K562 (cell line): Measurements from ENCODE around the gene MICU1. TPM values are rescaled to one million over a fixed set of nuclear protein-coding genes. Genes with fewer than 3 reads are reported as not detected.

Experiments used
- ATAC-seq: fragments of 200-7000 bp; cut with Tn5 transposase; 3 replicates; pipeline ENCODE4 v1.9.1; 2020; ENCODE audit warnings: moderate library complexity
- BruUV-seq: library from RNA; stranded (reverse); fragments of 400-500 nt; replicated peaks from 2 replicates; lab custom pipeline; 2021; lab: Mats Ljungman, UMichigan
- CTCF ChIA-PET: fragments of 300-600 bp; formaldehyde crosslinking; extraction: SDS; loops from one replicate; lab custom pipeline; 2021; ENCODE audit warnings: low intra/inter-chr PET ratio; lab: Yijun Ruan, JAX
- POLR2A ChIA-PET: fragments of 300-600, 350-650 bp; sonication (Branson Sonifier 250); formaldehyde crosslinking; extraction: SDS; loops from one replicate; lab custom pipeline; 2021; ENCODE audit warnings: antibody characterized with exemption, inconsistent platforms; lab: Yijun Ruan, JAX
- DNase-seq, 4 experiments: peaks; one replicate each; pipeline versions ENCODE4 v3.0.0 to v3.0.0-alpha.2; 2011 to 2018; ENCODE audit warnings: low spot score in 3 of 4, mixed read lengths in 3 of 4; ENCODE audit errors: extremely low read depth in 1 of 4
- FAIRE-seq: peaks from 2 replicates; lab custom pipeline; 2011; peaks lifted over from hg19 to GRCh38; lab: Jason Lieb, UNC
- H2AFZ ChIP-seq: 2 replicates; pipeline ENCODE4 v1.6.0; 2011; ENCODE audit warnings: low read depth, low read length, control low read depth, inconsistent platforms
- H3K27ac ChIP-seq: fragments of 200-600 bp; 3 replicates; pipeline ENCODE4 v1.8.0; 2011; ENCODE audit warnings: low read depth, mild to moderate bottlenecking, control low read depth, inconsistent platforms, low read length, moderate library complexity, mixed read lengths; ENCODE audit errors: extremely low read depth
- H3K27me3 ChIP-seq, 2 experiments: fragments of 300-600 bp in 1 of 2; 2 replicates in 1 of 2; 3 replicates in 1 of 2; pipeline versions ENCODE4 v1.6.0 to v1.8.0; 2011; ENCODE audit warnings: inconsistent platforms in 2 of 2, low read length in 2 of 2, mild to moderate bottlenecking in 1 of 2, mixed read lengths in 1 of 2, moderate library complexity in 1 of 2; ENCODE audit not compliant: control insufficient read depth in 2 of 2, insufficient read depth in 2 of 2
- H3K36me3 ChIP-seq: fragments of 300-600 bp; 3 replicates; pipeline ENCODE4 v1.8.0; 2011; ENCODE audit warnings: mild to moderate bottlenecking, low read length, inconsistent platforms; ENCODE audit not compliant: control insufficient read depth, insufficient read depth
- H3K4me1 ChIP-seq, 2 experiments: fragments of 200-600 bp in 1 of 2; replicated peaks in 1 of 2; 2 replicates in 1 of 2; 3 replicates in 1 of 2; pipeline versions ENCODE4 v1.5.1 to v1.8.0; 2011; ENCODE audit warnings: inconsistent platforms in 2 of 2, low read length in 2 of 2, mild to moderate bottlenecking in 1 of 2, mixed read lengths in 1 of 2, moderate library complexity in 1 of 2; ENCODE audit not compliant: control insufficient read depth in 2 of 2, insufficient read depth in 2 of 2
- H3K4me2 ChIP-seq: 2 replicates; pipeline ENCODE4 v1.6.1; 2011; ENCODE audit warnings: low read length, control low read depth, inconsistent platforms, mixed read lengths; ENCODE audit not compliant: insufficient read depth
- H3K4me3 ChIP-seq: fragments of 200-600 bp; sonication (generic), shearing (Covaris generic); 2 replicates; pipeline ENCODE4 v1.5.1; 2016; ENCODE audit warnings: control low read depth, inconsistent platforms
- H3K79me2 ChIP-seq: fragments of 200-600 bp; 3 replicates; pipeline ENCODE4 v1.8.0; 2011; ENCODE audit warnings: low read length, inconsistent platforms; ENCODE audit not compliant: control insufficient read depth, insufficient read depth
- H3K9ac ChIP-seq, 2 experiments: 2 replicates each; pipeline versions ENCODE4 v1.6.0 to v1.6.1; 2011; ENCODE audit warnings: low read depth in 2 of 2, low read length in 2 of 2, control low read depth in 1 of 2, inconsistent platforms in 1 of 2, mild to moderate bottlenecking in 1 of 2, mixed read lengths in 1 of 2; ENCODE audit not compliant: insufficient read depth in 1 of 2
- H3K9me1 ChIP-seq: one replicate; pipeline ENCODE4 v1.6.0; 2011; ENCODE audit warnings: inconsistent platforms, mild to moderate bottlenecking, low read length, moderate library complexity; ENCODE audit not compliant: control insufficient read depth, insufficient read depth
- H3K9me3 ChIP-seq: replicated peaks from 2 replicates; pipeline ENCODE4 v1.5.1; 2011; ENCODE audit warnings: low read depth, low read length, inconsistent platforms; ENCODE audit not compliant: control insufficient read depth, insufficient read depth
- H4K20me1 ChIP-seq: replicated peaks from 2 replicates; pipeline ENCODE4 v1.6.1; 2011; ENCODE audit warnings: low read length, inconsistent platforms, mixed read lengths; ENCODE audit not compliant: control insufficient read depth, insufficient read depth
- CSDE1 ChIP-seq, 2 experiments: fragments of 450-650 bp; IDR thresholded peaks; 2 replicates each; pipeline ENCODE4 v1.6.1; 2016; ENCODE audit warnings: mild to moderate bottlenecking in 1 of 2
- DIDO1 ChIP-seq: fragments of 450-650 bp; IDR thresholded peaks from 2 replicates; pipeline ENCODE4 v1.6.1; 2016; ENCODE audit warnings: low read depth, missing biosample characterization, missing genetic modification characterization
- FOSL1 ChIP-seq: fragments of 200-800 bp; sonication (Bioruptor generic); conservative IDR thresholded peaks from 2 replicates; pipeline ENCODE4 v1.6.1; 2016; ENCODE audit warnings: missing genetic modification characterization, missing compliant biosample characterization
- FOXA3 ChIP-seq, 2 experiments: fragments of 450-650 bp in 1 of 2; sonication (generic) in 1 of 2; formaldehyde crosslinking; IDR thresholded peaks in 1 of 2; conservative IDR thresholded peaks in 1 of 2; 2 replicates each; pipeline versions ENCODE4 v1.4.0 to v1.8.0; 2020 to 2022; ENCODE audit warnings: mild to moderate bottlenecking in 2 of 2, missing genetic modification reagents in 1 of 2
- FOXK2 ChIP-seq, 2 experiments: fragments of 450-650 bp; IDR thresholded peaks in 1 of 2; conservative IDR thresholded peaks in 1 of 2; 2 replicates each; pipeline ENCODE4 v1.6.1; 2016; ENCODE audit warnings: low read depth in 2 of 2, mild to moderate bottlenecking in 1 of 2
- KLF6 ChIP-seq: fragments of 250-450 bp; sonication (Bioruptor Pico); IDR thresholded peaks from 2 replicates; pipeline ENCODE4 v1.4.0; 2020; ENCODE audit warnings: mild to moderate bottlenecking, moderate library complexity, borderline replicate concordance
- PHF8 ChIP-seq: fragments of 200-600 bp; sonication (generic); IDR thresholded peaks from 2 replicates; pipeline ENCODE4 v1.6.1; 2012; ENCODE audit warnings: mixed run types, mild to moderate bottlenecking, inconsistent platforms, low read length, moderate library complexity, borderline replicate concordance
- RBBP5 ChIP-seq: fragments of 200-600 bp; sonication (generic); IDR thresholded peaks from 2 replicates; pipeline ENCODE4 v1.6.1; 2012; ENCODE audit warnings: borderline replicate concordance, mild to moderate bottlenecking, low read length, control low read depth, inconsistent platforms; ENCODE audit not compliant: insufficient read depth, poor library complexity, severe bottlenecking
- RCOR1 ChIP-seq, 2 experiments: IDR thresholded peaks; 2 replicates each; pipeline ENCODE4 v1.6.1; 2012; ENCODE audit warnings: low read depth in 2 of 2, low read length in 2 of 2, borderline replicate concordance in 1 of 2, improper control_type of control experiment in 1 of 2
- RHOXF2B ChIP-seq: fragments of 250-450 bp; sonication (Bioruptor Pico); conservative IDR thresholded peaks from 2 replicates; pipeline ENCODE4 v1.5.1; 2021
- SRSF7 ChIP-seq: fragments of 200-400 bp; formaldehyde crosslinking; optimal IDR thresholded peaks from 2 replicates; pipeline ENCODE3; 2017; ENCODE audit warnings: mild to moderate bottlenecking, low read depth, low read length
- WHSC1 ChIP-seq: IDR thresholded peaks from one replicate; pipeline ENCODE4 v1.6.1; 2012; ENCODE audit warnings: low read length, control low read depth, inconsistent platforms
- ZC3H4 ChIP-seq: sonication (generic); formaldehyde crosslinking; IDR thresholded peaks from 2 replicates; pipeline ENCODE4 v1.9.0; 2021; ENCODE audit warnings: missing genetic modification reagents, borderline replicate concordance
- ZFP36 ChIP-seq: fragments of 150-350 bp; IDR thresholded peaks from 2 replicates; pipeline ENCODE4 v1.6.1; 2018; ENCODE audit warnings: low read length, low read depth; ENCODE audit not compliant: partially characterized antibody
- ZFX ChIP-seq: sonication (generic); formaldehyde crosslinking; IDR thresholded peaks from 2 replicates; pipeline ENCODE4 v1.8.0; 2022; ENCODE audit warnings: mild to moderate bottlenecking, missing genetic modification reagents, moderate library complexity
- ZNF133 ChIP-seq: fragments of 250-450 bp; sonication (Bioruptor Pico); IDR thresholded peaks from 2 replicates; pipeline ENCODE4 v1.4.0; 2020; ENCODE audit warnings: mild to moderate bottlenecking
- ZNF263 ChIP-seq: sonication (generic); formaldehyde crosslinking; IDR thresholded peaks from 2 replicates; pipeline ENCODE4 v1.8.0; 2022; ENCODE audit warnings: mild to moderate bottlenecking, missing genetic modification reagents, borderline replicate concordance
- ZNF436 ChIP-seq: fragments of 250-450, 450-650 bp; sonication (Bioruptor Pico); formaldehyde crosslinking; IDR thresholded peaks from 2 replicates; pipeline ENCODE4 v1.7.0; 2020; ENCODE audit warnings: mild to moderate bottlenecking
- ZNF518B ChIP-seq: fragments of 250-450 bp; sonication (Bioruptor Pico); IDR thresholded peaks from 2 replicates; pipeline ENCODE4 v1.5.0; 2021; ENCODE audit warnings: mild to moderate bottlenecking, moderate library complexity
- ZNF57 ChIP-seq: fragments of 450-650 bp; formaldehyde crosslinking; IDR thresholded peaks from 2 replicates; pipeline ENCODE4 v1.4.0; 2020; ENCODE audit warnings: mild to moderate bottlenecking, moderate library complexity
- ZSCAN32 ChIP-seq: fragments of 450-650 bp; formaldehyde crosslinking; IDR thresholded peaks from 2 replicates; pipeline ENCODE4 v1.4.0; 2020; ENCODE audit warnings: mild to moderate bottlenecking, moderate library complexity
- WGBS: fragments of 100-300 bp; shearing (Covaris generic); methylation state at CpG from one replicate; pipeline ENCODE4 v1.1.6; 2016; ENCODE audit warnings: low coverage, mixed read lengths; ENCODE audit not compliant: insufficient coverage; ENCODE audit errors: missing lambda C conversion rate; 5-methylcytosine and 5-hydroxymethylcytosine counted together
- in situ Hi-C: fragments of 300-500 bp; cut with MboI; formaldehyde crosslinking; loops from 4 replicates; pipeline ENCODE4 v1.15.0; 2018; ENCODE audit warnings: inconsistent platforms, mixed read lengths
- intact Hi-C: fragments of 100-400 bp; cut with micrococcal nuclease; formaldehyde crosslinking; loops from 2 replicates; pipeline ENCODE4 v1.14.2; 2022
- polyA plus RNA-seq, 8 experiments: library from polyadenylated mRNA; depleted of rRNA in 4 of 8; stranded (reverse) in 5 of 8; unstranded in 3 of 8; fragments of >200 nt; fragmentation: Nextera tagmentation in 2 of 8; fragmentation: Illumina TruSeq in 1 of 8; extraction: Ambion mirVana in 2 of 8; extraction: Trizol in 1 of 8; gene quantifications; 2 replicates each; pipeline versions ENCODE4 v1.2.1 to v1.2.3, GENCODE V29; 2011 to 2014; ENCODE audit warnings: inconsistent platforms in 1 of 8, missing spikeins in 1 of 8
- total RNA-seq, 7 experiments: library from RNA; depleted of rRNA in 6 of 7; stranded (reverse); fragments of >200 nt in 6 of 7; fragmentation: Illumina TruSeq in 2 of 7; extraction: Trizol in 2 of 7; gene quantifications; 2 replicates each; pipeline versions ENCODE4 v1.2.1 to v1.2.3, GENCODE V29; 2011 to 2021; ENCODE audit warnings: low replicate concordance in 1 of 7

MICU1 gene
- total and polyA plus RNA-seq, 9 of the 15 experiments (the other 6 are each of a cell fraction or from before 2014, with no cell fraction given): 29.3 to 76.8 (median 48.4) TPM

- H3K79me2 ChIP-seq: no peaks in the 10 kb centered on the region
- intact Hi-C loops (no loop called here), in situ Hi-C loops (no loop called here)
- H2AFZ ChIP-seq: peak overlapping the region; percentile 74
- POLR2A ChIA-PET: interaction anchor here (0.7 to 1.4 kb wide), 12 partner anchors 9 to 137 kb away, joined by 3 to 13 read pairs (median 4); partner anchors contain the start of genes MCU and MICU1
- peaks cover 2 to 21% of the 10 kb centered on the region in 2 experiments; a peak in 3 of 5 replicates for H3K4me1 ChIP-seq
- no peak overlapping the region for H3K4me3 ChIP-seq
- peak; percentile 99 for ATAC-seq
- H3K9me1 ChIP-seq: no peaks in the 10 kb centered on the region
- H3K36me3 ChIP-seq: no peaks in the 10 kb centered on the region
- H4K20me1 ChIP-seq: no peaks in the 10 kb centered on the region
- peak; percentile 95 for FAIRE-seq
- CTCF ChIA-PET: interaction anchor here (0.7 kb wide), 1 partner anchor 150 kb away, joined by 3 read pairs; no protein-coding TSS in a partner anchor
- BruUV-seq: no TSS peak
- DNase-seq: peak; percentile 66 to 95 (median 83)
- 6% methylated on average over 4 of the region's 4 CpGs for WGBS
- H3K4me2 ChIP-seq: peak overlapping the region; percentile 44; the same call in 1 of the 2 replicates
- no peaks in the 10 kb centered on the region for H3K27me3 ChIP-seq
- peaks cover 14% of the 10 kb centered on the region for H3K9me3 ChIP-seq
- H3K27ac ChIP-seq: peak overlapping the region; percentile 62
- peak overlapping the region in 1 of 2 experiments; percentile 22; a peak in 1 of 4 replicates for H3K9ac ChIP-seq
- TF ChIP-seq KLF6 (CRISPR knock-in tag) (no peak), ZC3H4 (CRISPR knock-in tag) (no peak), RBBP5 (no peak), RHOXF2B (CRISPR knock-in tag) (no peak), ZNF133 (CRISPR knock-in tag) (no peak), ZNF518B (no peak), FOXK2 (conservative IDR thresholded peaks at IDR 0.05 in 1 of 2, IDR thresholded peaks at IDR 0.05 in 1 of 2; ENCODE audit: low read depth in 2 of 2) (peak in 1 of 2 experiments; percentile 12; a peak in 1 of 4 replicates), FOXA3 (CRISPR knock-in tag; conservative IDR thresholded peaks at IDR 0.05 in 1 of 2, IDR thresholded peaks at IDR 0.05 in 1 of 2) (no peak), ZNF436 (CRISPR knock-in tag) (no peak), ZFP36 (peak; percentile 59), SRSF7 (no peak), ZFX (CRISPR knock-in tag) (no peak), CSDE1 (IDR thresholded peaks at IDR 0.05) (no peak; a peak in 1 of 4 replicates), WHSC1 (no peak), FOSL1 (tag) (peak; percentile 90), DIDO1 (no peak), ZNF57 (CRISPR knock-in tag) (no peak), RCOR1 (IDR thresholded peaks at IDR 0.05; ENCODE audit: borderline replicate concordance in 1 of 2, low read depth in 2 of 2, low read length in 2 of 2) (peak in 1 of 2 experiments; percentile 93; a peak in 3 of 4 replicates), PHF8 (no peak), ZNF263 (no peak), ZSCAN32 (no peak)
Observed at GRCh38 chr10:72637398-72637857, 11.5 kb upstream of the MICU1 start.
